Ovary (tissue), 3 donors: ENCODE results near the gene GORASP2.

ENCODE experiments used
- EP300 ChIP-seq: sonication (generic); formaldehyde crosslinking; IDR thresholded peaks from one replicate; pipeline ENCODE4 v1.6.1; 2017; ENCODE audit warnings: antibody characterized with exemption
- POLR2A ChIP-seq: fragments of 450-650 bp; IDR thresholded peaks from one replicate; pipeline ENCODE4 v1.6.1; 2017; ENCODE audit warnings: antibody characterized with exemption, mild to moderate bottlenecking, moderate library complexity
- TF ChIP-seq, protein P1 (sequence below), 3 donors: fragments of 450-650 bp in 2 of 3; fragments of 200-600 bp in 1 of 3; IDR thresholded peaks; one replicate each; pipeline versions ENCODE4 v1.5.1 to v1.8.0; 2016 to 2022; ENCODE audit warnings: antibody characterized with exemption in 3 of 3, mild to moderate bottlenecking in 1 of 3
- donor health status: DM: no; HTN: no; CAD: no.

DNA sequence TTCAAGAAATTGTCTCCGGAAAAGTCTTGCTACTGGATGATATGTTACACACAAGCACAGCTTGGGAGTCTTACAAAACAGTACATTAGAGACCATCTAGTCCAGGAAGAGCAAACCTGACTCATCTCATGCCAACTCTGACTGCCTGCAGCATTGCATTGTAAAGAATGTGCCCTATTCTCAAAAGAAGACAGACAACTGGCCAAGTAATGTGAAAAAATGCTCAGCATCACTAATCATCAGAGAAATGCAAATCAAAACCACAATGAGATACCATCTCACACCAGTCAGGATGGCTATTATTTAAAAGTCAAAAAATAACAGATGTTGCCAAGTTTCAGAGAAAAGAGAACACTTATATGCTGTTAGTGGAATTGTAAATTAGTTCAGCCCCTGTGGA lies 42.7 kb upstream of the GORASP2 start:
- TF ChIP-seq POLR2A (no peak), EP300 (no peak)
- TF ChIP-seq, protein P1, sequence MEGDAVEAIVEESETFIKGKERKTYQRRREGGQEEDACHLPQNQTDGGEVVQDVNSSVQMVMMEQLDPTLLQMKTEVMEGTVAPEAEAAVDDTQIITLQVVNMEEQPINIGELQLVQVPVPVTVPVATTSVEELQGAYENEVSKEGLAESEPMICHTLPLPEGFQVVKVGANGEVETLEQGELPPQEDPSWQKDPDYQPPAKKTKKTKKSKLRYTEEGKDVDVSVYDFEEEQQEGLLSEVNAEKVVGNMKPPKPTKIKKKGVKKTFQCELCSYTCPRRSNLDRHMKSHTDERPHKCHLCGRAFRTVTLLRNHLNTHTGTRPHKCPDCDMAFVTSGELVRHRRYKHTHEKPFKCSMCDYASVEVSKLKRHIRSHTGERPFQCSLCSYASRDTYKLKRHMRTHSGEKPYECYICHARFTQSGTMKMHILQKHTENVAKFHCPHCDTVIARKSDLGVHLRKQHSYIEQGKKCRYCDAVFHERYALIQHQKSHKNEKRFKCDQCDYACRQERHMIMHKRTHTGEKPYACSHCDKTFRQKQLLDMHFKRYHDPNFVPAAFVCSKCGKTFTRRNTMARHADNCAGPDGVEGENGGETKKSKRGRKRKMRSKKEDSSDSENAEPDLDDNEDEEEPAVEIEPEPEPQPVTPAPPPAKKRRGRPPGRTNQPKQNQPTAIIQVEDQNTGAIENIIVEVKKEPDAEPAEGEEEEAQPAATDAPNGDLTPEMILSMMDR (IDR thresholded peaks at IDR 0.05): no peak
